Measurements from ENCODE around the gene SEC16B.

DNA sequence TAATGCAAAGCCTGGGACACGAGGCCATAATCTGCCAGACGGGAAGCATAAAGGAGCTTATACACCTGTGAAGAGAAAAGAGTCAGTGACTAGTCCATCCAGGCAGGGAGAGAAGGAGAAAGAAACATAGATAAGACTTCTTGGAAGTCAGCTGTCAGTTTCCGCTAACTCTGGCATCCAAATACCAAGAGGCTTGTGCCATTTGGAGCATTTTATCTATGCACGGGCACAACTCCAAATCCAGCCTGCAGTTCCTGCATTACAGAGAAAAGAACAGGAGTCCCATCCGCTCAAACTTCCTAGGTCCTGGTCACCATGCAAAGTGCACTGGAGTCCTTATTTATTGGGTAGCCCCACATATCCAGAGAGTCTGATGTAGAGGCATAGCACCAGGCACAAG, 27.9 kb downstream of the SEC16B start:
- TF ChIP-seq EGR1 (IDR thresholded peaks at IDR 0.05) (no peak), REST (IDR thresholded peaks at IDR 0.05; ENCODE audit: low read depth) (no peak), EP300 (IDR thresholded peaks at IDR 0.05; ENCODE audit: borderline replicate concordance) (no peak), TAF1 (IDR thresholded peaks at IDR 0.05; ENCODE audit: low read depth) (no peak), RAD21 (IDR thresholded peaks at IDR 0.05; ENCODE audit: low read depth) (no peak), CREB1 (IDR thresholded peaks at IDR 0.05; ENCODE audit: low read depth) (no peak)

Data from Ishikawa (cell line).